Left ventricle myocardium inferior (tissue), 1 donor: ENCODE results near the gene MEPCE. TPM values are rescaled to one million over a fixed set of nuclear protein-coding genes. Genes with fewer than 3 reads are reported as not detected.

Source experiments
- DNase-seq: peaks from one replicate; pipeline ENCODE4 v3.0.0-alpha.2; 2020
- H3K27ac ChIP-seq: fragments of 200-600 bp; replicated peaks from 2 replicates; pipeline ENCODE4 v1.8.0; 2021
- H3K27me3 ChIP-seq: fragments of 200-600 bp; 2 replicates; pipeline ENCODE4 v1.8.0; 2021; ENCODE audit warnings: low read depth
- H3K36me3 ChIP-seq: fragments of 200-600 bp; 2 replicates; pipeline ENCODE4 v1.8.0; 2021
- H3K4me1 ChIP-seq: fragments of 200-600 bp; 2 replicates; pipeline ENCODE4 v1.8.0; 2021
- H3K4me3 ChIP-seq: fragments of 200-600 bp; 2 replicates; pipeline ENCODE4 v1.8.0; 2021; ENCODE audit warnings: mild to moderate bottlenecking, moderate library complexity
- H3K9me3 ChIP-seq: fragments of 200-600 bp; replicated peaks from 2 replicates; pipeline ENCODE4 v1.8.0; 2021
- CTCF ChIP-seq: fragments of 200-600 bp; IDR thresholded peaks from 2 replicates; pipeline ENCODE4 v1.8.0; 2021; ENCODE audit warnings: antibody characterized with exemption, mild to moderate bottlenecking, borderline replicate concordance
- intact Hi-C: fragments of 100-400 bp; cut with micrococcal nuclease; formaldehyde crosslinking; loops from one replicate; pipeline ENCODE4 v1.11.0; 2022
- total RNA-seq: library from RNA; stranded (reverse); fragmentation: NEBNext Ultra II Directional; extraction: Animal tissue kit (Norgen Biotek cat#: 25700); gene quantifications from one replicate; pipeline ENCODE4 v1.2.1, GENCODE V29; 2021
- donor health status: DM: no; HTN: yes; CAD: no; lungs with severe emphysema.

MEPCE gene
- total RNA-seq, 1 donor from 2014 or later: 23.6 TPM

- intact Hi-C loops: no loop called here
- no peak for TF ChIP-seq CTCF
- no peaks in the 10 kb centered on the region for H3K9me3 ChIP-seq
- H3K27ac ChIP-seq: peak overlapping the region; percentile 23
- no peak overlapping the region for H3K4me3 ChIP-seq
- DNase-seq: no peak
- H3K4me1 ChIP-seq: peaks cover 70% of the 10 kb centered on the region
- peaks cover 23% of the 10 kb centered on the region for H3K36me3 ChIP-seq
- no peaks in the 10 kb centered on the region for H3K27me3 ChIP-seq
Measured at GRCh38 chr7:100432621-100433275, 3.1 kb downstream of the MEPCE start.

- TF ChIP-seq CTCF: no peak
- no peak overlapping the region for H3K4me3 ChIP-seq
- intact Hi-C loops: no loop called here
- H3K9me3 ChIP-seq: no peaks in the 10 kb centered on the region
- DNase-seq: no peak
- peak overlapping the region; percentile 23 for H3K27ac ChIP-seq
- H3K4me1 ChIP-seq: peaks cover 67% of the 10 kb centered on the region
- no peaks in the 10 kb centered on the region for H3K27me3 ChIP-seq
- peaks cover 23% of the 10 kb centered on the region for H3K36me3 ChIP-seq
Measured at GRCh38 chr7:100433276-100433591, 3.6 kb downstream of the MEPCE start.

GRCh38 chr7:100433592-100434296 lies 4.1 kb downstream of the MEPCE start:
- H3K4me3 ChIP-seq: no peak overlapping the region
- H3K36me3 ChIP-seq: peaks cover 23% of the 10 kb centered on the region
- DNase-seq: no peak
- H3K4me1 ChIP-seq: peaks cover 67% of the 10 kb centered on the region
- no peaks in the 10 kb centered on the region for H3K9me3 ChIP-seq
- TF ChIP-seq CTCF: no peak
- no peaks in the 10 kb centered on the region for H3K27me3 ChIP-seq
- intact Hi-C loops: no loop called here
- H3K27ac ChIP-seq: peak overlapping the region; percentile 23

GRCh38 chr7:100434297-100435144 lies 4.9 kb downstream of the MEPCE start:
- no peaks in the 10 kb centered on the region for H3K9me3 ChIP-seq
- no peak for TF ChIP-seq CTCF
- peaks cover 23% of the 10 kb centered on the region for H3K36me3 ChIP-seq
- no peaks in the 10 kb centered on the region for H3K27me3 ChIP-seq
- DNase-seq: no peak
- peak overlapping the region; percentile 93 for H3K4me3 ChIP-seq
- no peak overlapping the region for H3K27ac ChIP-seq
- peaks cover 67% of the 10 kb centered on the region for H3K4me1 ChIP-seq
- intact Hi-C loops: no loop called here

- H3K4me1 ChIP-seq: peaks cover 57% of the 10 kb centered on the region
- intact Hi-C loops: no loop called here
- H3K27ac ChIP-seq: peak overlapping the region; percentile 95
Measured at GRCh38 chr7:100435401-100436304, 6.0 kb downstream of the MEPCE start.

More at GRCh38 chr7:100435401-100436304, 6.0 kb downstream of the MEPCE start:
- peaks cover 23% of the 10 kb centered on the region for H3K36me3 ChIP-seq
- no peaks in the 10 kb centered on the region for H3K9me3 ChIP-seq
- no peak for TF ChIP-seq CTCF
- H3K27me3 ChIP-seq: no peaks in the 10 kb centered on the region
- peak overlapping the region; percentile 93 for H3K4me3 ChIP-seq
- DNase-seq: peak; percentile 29
